KBM-7 (cell line): Measurements from ENCODE around the gene WDPCP.
"Not testable (repeated sequence)": the region's sequence is repeated elsewhere in the genome, so short reads cannot be mapped to it uniquely, and the experiment has no call there.

ENCODE experiments used
- DNase-seq: peaks from one replicate; pipeline ENCODE4 v3.0.0-alpha.2; 2015
- in situ Hi-C: fragments of 300-500 bp; cut with MboI; formaldehyde crosslinking; loops from 2 replicates; pipeline ENCODE4 v1.14.3; 2020; ENCODE audit warnings: low sequenced_read_pairs, low pct_unique_long_range_greater_than_20kb, mixed read lengths

Gene WDPCP

GRCh38 chr2:63588385-63589147 is at the start of gene WDPCP, which contains the start of gene MDH1:
Gene WDPCP, minus strand, starts transcription at chr2:63588477. Its CDS starts 206 bp downstream, at chr2:63588271.
Gene MDH1, plus strand, starts transcription at chr2:63588963. Its CDS starts 81 bp downstream, at chr2:63589044.
- in situ Hi-C loops = no loop called here
- peak; percentile 99 for DNase-seq

- in situ Hi-C loops = no loop called here
- no peak for DNase-seq
Measured at GRCh38 chr2:63632382-63632781, 44.1 kb upstream of the WDPCP start.

GRCh38 chr2:63631501-63631900 is 43.2 kb upstream of the WDPCP start:
- DNase-seq = no peak
- in situ Hi-C loops = no loop called here

GRCh38 chr2:63628403-63628942 is 40.2 kb upstream of the WDPCP start:
- in situ Hi-C loops = no loop called here
- DNase-seq = no peak

- DNase-seq = no peak
- in situ Hi-C loops = no loop called here
Measured at GRCh38 chr2:63627866-63628265, 39.6 kb upstream of the WDPCP start.

GRCh38 chr2:63623763-63624162 is 35.5 kb upstream of the WDPCP start:
- in situ Hi-C loops, DNase-seq: not testable (repeated sequence)

- no peak for DNase-seq
- in situ Hi-C loops = no loop called here
Measured at GRCh38 chr2:63622751-63623150, 34.5 kb upstream of the WDPCP start.

GRCh38 chr2:63619328-63619727 is 31.1 kb upstream of the WDPCP start:
- DNase-seq = no peak
- in situ Hi-C loops = no loop called here

- no peak for DNase-seq
- in situ Hi-C loops = no loop called here
Measured at GRCh38 chr2:63617366-63617765, 29.1 kb upstream of the WDPCP start.

GRCh38 chr2:63614983-63615945 is 27.0 kb upstream of the WDPCP start:
- no peak for DNase-seq
- in situ Hi-C loops = no loop called here

- no peak for DNase-seq
- in situ Hi-C loops = no loop called here
Measured at GRCh38 chr2:63614448-63614968, 26.2 kb upstream of the WDPCP start.

GRCh38 chr2:63613391-63613901 is 25.2 kb upstream of the WDPCP start:
- in situ Hi-C loops = no loop called here
- no peak for DNase-seq

- in situ Hi-C loops = no loop called here
- no peak for DNase-seq
Measured at GRCh38 chr2:63610525-63610924, 22.2 kb upstream of the WDPCP start.

GRCh38 chr2:63608865-63609264 is 20.6 kb upstream of the WDPCP start:
- in situ Hi-C loops, DNase-seq: not testable (repeated sequence)

- DNase-seq = no peak
- in situ Hi-C loops = no loop called here
Measured at GRCh38 chr2:63604666-63605065, 16.4 kb upstream of the WDPCP start.

GRCh38 chr2:63600881-63601460 is 12.7 kb upstream of the WDPCP start:
- in situ Hi-C loops = no loop called here
- no peak for DNase-seq

GRCh38 chr2:63598981-63599380 is 10.7 kb upstream of the WDPCP start:
- no peak for DNase-seq
- in situ Hi-C loops = no loop called here

- in situ Hi-C loops = no loop called here
- DNase-seq = no peak
Measured at GRCh38 chr2:63596401-63596883, 8.2 kb upstream of the WDPCP start.

GRCh38 chr2:63594660-63595059 is 6.4 kb upstream of the WDPCP start:
- DNase-seq = no peak
- in situ Hi-C loops = no loop called here
